GM21717 (cell line): ENCODE data around the gene MYBPH.

Experiments
- ATAC-seq: cut with Tn5 transposase; IDR thresholded peaks from one replicate; pipeline ENCODE4 v1.9.1; 2021; ENCODE audit warnings: mild to moderate bottlenecking, moderate library complexity; ENCODE audit not compliant: unreplicated experiment

The MYBPH gene, protein sequence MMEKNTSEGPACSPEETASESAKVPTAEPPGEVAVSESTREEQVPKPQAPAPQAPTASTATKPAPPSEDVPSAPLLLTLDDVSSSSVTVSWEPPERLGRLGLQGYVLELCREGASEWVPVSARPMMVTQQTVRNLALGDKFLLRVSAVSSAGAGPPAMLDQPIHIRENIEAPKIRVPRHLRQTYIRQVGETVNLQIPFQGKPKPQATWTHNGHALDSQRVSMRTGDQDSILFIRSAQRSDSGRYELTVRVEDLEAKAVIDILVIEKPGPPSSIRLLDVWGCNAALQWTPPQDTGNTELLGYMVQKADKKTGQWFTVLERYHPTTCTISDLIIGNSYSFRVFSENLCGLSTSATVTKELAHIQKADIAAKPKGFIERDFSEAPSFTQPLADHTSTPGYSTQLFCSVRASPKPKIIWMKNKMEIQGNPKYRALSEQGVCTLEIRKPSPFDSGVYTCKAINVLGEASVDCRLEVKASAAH

DNA sequence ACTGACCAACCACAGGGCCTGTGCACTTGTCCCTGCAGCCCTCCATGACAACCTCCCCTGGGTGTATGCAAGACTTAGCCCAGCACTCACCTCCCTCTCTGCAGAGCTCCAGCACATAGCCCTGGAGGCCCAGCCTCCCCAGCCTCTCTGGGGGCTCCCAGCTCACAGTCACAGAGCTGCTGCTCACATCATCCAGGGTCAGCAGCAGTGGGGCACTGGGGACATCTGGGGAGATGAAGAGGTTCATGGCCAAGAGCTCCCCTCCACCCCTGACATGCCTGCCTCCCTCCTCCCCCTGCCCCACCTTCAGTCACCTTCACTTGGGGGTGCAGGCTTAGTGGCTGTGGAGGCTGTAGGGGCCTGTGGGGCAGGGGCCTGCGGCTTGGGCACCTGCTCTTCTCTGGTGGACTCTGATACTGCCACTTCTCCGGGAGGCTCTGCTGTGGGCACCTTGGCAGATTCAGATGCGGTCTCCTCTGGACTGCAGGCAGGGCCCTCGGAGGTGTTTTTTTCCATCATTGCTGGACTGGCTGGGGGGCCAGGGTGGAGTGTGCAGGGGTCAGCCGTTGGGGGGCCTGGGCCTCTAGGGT is at the start of gene MYBPH:
TSS of gene MYBPH (minus strand) at position 590 of the 590 bp plus-strand sequence. CDS start at position 519, 71 bp downstream.
- ATAC-seq: no peak

DNA sequence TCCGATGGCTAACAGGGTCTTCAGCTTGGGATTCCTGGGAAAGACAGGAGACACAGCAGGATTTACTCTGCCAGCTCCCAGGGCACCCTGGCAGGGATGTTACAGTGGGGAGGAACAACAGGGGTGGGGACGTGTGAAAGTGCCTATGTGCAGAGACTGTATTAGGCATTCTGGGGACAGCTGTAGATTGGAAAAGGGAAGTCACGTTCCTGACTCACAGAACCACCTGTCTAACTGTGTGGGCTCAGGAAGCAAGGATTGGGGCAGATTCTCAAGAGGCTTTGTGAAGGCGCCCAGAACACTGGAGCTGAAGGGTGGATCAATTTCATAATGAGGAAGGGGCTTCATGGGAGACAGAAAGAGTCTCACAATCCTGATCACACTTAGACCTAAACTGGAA is 49.4 kb upstream of the MYBPH start:
- no peak for ATAC-seq

DNA sequence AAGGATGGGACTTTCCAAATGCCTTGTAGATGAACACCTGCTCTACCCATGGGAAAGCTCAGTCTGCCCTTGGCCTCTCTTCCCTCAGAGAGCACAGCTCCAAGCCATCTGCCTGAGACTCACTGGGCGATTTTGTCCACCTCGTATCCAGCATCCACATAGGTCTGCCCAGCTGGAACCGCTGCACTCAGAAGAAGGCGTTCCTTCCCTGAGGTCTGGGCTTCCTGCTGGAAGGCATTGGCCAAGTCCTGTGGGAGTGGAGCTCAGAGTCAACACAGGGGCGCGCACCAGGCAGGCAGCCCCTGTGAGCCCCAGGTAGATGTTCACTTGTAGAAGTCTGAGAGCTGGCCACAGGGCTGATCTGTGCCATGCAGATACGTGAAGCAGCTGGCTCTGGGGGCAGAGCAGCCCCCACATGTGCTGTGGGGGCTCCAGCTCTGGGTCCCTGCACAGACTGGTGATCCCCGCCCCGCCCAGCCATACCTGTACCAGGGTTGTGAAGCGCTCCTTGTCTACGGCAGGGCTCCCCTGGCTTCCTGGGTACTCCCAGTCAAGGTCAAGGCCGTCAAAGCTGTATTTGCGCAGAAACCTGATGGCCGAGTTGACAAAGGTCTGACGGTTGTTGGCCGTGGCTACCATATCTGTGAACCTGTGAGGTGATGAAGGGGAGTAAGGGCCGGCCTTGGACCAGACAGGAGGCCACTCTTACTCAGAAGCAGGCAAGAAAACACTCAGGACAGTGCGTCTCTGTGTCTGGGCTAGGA is 47.6 kb upstream of the MYBPH start:
- no peak for ATAC-seq

DNA sequence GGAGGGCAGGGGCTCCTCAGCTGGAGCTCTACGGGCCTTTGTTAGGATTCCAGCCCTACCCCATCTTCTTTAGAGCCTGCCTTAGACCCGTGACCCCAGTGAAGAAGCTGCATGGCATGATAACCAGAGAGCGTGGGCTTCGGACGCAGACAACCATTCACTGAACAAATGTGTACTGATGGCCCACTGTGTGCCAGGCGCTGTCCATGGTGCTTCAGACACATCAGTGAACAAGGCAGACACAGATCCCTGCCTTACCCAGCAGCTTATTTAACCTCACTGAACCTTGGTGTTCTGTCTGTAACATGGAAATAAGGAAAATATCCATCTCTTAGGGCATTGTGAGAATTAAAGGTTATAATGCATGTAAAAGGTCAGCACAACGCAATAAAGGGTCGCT is 44.3 kb upstream of the MYBPH start:
- no peak for ATAC-seq

DNA sequence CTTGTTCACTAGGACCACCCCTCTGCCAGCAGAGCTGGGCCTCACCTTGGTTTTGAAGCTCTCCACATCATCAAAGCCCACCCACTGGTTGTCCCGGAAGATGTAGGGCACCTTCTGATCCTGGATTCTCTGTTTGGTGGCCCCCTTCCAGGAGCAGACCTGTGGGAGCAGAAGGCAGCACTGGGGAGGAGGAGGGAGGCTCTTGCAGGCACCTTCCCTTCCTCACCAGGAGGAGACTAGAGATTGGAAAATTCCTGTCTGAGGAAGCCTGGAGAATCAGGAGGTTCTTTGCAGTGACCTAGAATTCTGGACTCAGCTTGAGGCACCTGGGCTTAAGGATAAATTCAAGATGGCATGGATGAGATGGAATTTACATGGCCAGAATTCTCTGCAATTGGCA is 43.5 kb upstream of the MYBPH start:
- no peak for ATAC-seq

DNA sequence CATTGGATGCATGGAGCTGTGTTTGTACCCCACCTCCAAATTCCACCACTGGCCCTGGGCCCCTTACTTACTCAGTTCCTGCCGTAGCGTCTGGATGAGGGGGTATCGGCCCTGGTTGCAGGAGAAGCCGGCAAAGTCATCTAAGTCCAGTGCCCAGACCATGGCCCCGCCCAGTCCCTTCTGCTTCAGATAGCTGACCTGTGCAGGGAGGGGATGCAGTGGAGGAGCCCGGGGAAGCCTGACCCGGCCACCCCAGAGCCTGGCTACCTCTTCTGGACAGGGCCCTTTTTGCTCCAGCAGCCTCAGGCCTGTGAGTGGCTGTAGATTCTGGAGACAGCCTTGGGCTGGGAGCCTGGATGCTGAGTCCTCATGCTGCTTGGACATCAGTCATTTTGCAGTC is 42.0 kb upstream of the MYBPH start:
- ATAC-seq: no peak

DNA sequence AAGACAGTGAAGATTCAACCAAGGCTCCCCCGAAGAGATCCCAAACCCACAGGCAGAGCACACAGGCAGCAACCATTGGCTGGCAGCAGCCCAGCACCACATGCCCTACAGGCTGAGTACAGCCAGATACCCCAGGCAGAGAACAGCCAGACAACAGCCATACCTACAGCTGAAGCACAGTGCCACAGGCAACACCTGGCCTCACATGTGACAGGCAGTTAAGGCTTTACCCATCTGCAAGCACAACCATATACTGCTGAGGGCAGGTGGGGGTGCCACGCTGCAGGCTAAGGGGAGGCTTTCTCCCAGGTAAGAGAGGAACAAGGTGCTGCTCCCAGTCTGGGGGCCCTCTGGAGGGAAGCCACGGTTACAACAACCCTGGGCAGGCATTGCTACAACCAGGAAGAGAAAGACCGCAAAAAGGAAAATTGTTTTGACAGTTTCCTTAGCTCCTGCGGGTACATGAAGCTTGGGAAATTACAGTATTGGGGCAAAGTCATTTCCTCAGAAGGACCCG is 41.6 kb upstream of the MYBPH start:
- no peak for ATAC-seq

DNA sequence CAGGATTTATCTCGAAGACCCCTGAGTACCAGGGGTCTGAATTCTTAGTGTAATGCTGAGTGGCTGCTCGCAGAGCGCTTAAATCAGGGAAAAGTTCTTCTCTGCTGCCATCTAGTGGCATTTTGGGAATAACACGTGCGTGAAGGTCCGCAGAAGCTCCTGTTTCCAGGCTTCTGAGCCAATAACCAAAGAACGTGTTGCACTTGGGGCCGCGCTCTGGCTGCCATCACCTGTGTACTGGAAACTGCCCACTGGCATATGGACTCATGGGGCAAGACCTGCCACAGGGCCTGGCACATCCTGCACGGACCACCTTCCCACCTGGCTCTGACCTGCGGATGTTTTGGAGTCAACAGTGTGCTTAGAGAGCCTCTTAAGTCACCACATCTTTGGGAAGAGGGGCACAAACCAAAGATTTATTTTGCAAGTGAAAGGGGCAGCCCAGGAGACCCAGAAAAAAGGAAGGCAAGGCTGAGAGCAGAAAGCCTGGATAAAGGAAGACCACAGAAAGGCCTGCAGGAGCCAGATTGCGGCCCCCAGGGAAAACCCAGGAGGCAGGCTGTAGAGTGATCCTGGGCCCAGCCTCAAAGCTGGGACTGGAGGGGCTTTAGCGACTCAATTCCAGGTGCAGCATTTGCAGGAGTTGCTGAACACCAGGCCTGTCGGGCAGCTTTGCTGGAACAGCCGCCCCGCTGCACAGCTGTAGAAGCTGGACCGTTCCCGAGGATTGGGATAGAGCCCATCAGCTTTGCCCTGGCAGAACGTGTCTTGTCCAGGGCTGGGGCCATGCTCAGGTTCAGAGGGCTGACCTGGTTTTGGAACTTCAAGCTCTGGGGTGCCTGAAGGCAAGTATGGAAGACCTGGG is 40.9 kb upstream of the MYBPH start:
- no peak for ATAC-seq

DNA sequence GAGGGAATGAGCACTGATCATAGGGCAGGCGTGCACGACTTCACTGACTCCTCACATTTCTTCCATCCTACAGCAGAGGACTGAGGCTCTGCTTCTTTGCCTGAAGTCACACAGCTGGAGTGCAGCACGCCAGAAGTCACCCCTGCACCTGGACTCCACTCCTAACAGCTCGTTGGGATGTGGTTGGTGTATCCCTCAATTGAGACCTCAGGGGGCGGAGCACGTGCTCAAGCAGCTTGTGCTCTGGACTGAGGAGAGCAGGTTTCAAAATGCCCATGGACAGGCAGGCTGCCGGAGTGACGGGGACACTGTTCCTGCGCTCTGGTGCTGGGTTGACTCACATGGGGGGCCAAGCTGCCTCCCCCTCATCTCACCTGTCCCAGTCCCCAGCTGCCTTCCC is 39.9 kb upstream of the MYBPH start:
- no peak for ATAC-seq

DNA sequence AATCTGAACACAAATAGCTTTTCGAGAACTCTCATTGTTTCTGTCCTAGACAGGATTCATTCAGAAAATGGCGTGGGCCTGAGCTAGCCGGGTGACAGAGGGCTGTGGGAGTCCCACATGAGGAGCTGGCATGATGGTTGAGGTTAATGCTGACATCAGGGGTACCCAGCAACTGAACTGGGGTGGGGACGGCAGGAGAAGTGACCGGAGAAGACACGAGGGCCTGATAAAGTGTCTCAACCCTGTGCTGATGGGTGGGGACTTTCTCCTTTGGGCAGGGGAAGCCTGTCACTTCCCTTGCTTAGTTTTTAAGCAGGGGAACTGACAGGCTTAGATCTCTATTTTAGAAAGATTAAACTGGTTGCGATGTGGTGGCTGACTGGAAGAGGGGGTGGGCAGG is 39.2 kb upstream of the MYBPH start:
- ATAC-seq: no peak

DNA sequence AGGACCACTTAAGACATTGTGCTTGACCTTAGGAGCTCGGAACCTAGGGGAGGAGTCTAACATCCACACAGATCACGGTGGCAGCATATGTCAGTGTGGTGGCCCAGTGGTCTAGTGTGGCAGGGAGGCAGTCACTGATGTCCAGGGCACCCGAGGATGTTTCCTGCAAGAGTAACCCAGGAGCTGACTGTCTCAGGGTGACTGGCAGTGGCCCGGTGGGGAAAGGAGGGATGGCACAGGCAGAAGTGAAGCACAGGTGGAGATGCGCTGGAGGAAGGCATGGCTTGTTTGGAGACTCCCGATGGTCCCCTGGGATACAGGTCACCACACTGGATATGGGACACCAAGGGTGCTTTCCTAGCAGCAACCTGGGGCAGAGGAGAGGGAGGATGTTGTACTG is 37.5 kb upstream of the MYBPH start:
- no peak for ATAC-seq

DNA sequence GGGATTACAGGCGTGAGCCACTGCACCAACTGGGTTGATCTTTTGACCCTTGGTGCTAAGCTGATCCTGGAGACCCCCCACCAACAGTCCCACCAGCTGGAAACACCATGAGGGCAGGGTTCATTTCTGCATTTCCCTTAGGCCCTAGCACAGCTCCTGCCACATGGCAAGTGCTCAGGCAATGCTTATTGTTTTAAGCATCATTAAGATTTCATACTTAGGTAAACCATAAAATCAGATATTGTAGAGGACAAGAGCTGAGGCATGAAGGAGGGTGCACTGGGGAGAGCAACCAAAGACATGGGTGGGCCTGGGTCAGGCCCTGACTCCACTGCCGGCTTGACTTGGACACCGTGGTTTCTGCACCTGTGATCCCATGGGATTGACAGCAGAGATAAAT is 36.2 kb upstream of the MYBPH start:
- no peak for ATAC-seq

DNA sequence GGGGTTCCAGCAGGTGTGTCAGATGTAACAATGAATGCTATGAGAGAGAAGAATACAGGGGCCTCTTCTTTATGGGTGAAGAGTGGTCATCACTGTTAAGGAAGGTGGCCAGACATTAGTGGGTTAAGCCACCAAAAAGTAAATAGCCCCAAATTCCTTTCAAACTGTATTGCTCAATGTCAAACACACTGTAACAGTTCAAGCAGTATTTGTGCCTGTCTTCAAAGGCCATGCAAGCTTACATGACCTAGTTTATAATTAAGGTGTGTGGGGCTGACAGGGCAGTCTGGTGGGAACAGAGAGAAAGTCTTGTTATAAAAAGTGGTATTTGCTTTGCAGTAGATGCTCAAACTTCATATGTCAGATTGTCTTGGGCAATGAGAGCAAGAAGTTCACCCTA is 35.4 kb upstream of the MYBPH start:
- ATAC-seq: no peak

DNA sequence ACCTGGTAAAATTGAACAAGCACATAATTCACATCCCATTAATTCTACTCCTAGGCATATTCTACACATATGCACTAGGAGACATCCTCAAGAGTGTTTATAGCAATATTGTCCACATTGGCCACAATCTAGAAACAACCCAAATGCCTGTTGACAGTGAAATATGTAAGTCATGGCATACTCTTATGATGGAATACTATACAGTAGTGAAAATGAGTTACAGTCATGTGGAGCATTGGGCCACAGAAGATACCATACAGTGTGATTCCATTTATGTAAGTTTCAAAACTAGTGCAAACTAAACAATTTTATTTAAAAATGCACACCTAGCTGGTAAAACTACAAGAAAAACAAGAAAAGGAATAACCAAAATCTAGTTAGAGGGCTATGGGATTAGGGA is 34.7 kb upstream of the MYBPH start:
- no peak for ATAC-seq

DNA sequence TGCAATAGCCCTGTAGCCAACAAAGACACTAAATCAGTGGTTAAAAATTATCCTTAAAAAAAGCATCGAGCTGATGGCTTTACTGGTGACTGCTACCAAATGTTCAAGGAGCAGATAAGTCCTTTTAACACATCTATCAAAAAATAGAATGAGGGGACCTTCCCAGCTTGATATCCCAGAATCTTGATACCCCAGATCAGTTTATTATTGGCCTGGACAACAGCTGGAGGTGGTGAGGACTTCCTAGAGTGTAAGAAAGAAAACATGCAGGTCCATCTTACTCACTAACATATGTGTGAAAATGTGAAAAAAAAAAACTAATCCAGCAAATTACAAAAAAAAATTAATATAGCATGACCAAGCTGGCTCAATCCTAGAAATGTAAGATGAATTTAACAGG is 32.6 kb upstream of the MYBPH start:
- ATAC-seq: no peak

DNA sequence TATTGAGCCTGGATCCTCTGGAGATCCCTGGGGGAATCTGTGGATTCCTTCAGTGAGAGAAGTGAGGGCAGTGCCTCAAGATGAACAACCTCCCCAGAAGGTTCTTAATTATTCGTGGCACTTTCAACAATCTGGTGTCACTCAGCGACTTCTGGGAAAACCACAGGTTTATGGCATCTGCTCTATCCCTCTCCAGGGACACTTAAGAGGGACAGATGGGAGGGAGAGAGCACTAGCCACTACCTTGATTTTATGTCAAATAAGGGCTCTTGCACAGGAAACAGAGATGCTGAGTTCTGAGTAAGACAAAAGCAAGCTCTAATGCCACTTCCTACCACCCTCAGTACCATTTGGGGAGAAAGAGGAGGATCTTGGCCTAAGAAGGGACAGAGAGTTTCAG is 32.1 kb upstream of the MYBPH start:
- ATAC-seq: no peak

DNA sequence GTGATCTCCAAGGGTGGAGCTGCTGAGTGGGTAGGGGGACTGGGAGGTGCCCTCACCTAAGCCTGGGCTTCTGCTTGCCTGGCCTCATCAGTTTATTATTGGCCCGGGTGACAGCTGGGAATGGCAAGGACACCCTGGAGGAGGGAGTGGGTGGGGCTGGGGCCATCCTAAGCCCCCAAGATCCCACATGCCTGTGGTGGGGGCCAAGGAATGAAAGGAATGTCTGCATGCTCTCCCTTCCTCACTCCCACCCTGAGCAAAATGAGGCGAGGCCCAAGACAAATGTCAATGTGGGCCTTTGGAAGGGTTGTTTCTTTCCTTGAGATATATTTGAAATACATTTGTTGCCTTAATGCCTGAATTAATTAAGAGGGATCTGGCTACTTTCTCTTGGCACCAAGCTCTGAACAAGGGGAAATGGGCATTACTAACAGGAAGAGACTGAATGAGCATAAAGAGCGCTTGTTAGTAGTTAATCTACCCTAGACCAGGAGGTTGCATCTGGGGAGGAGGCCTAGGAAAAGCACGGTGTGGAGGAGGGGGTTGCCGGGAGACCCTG is 30.6 kb upstream of the MYBPH start:
- no peak for ATAC-seq

DNA sequence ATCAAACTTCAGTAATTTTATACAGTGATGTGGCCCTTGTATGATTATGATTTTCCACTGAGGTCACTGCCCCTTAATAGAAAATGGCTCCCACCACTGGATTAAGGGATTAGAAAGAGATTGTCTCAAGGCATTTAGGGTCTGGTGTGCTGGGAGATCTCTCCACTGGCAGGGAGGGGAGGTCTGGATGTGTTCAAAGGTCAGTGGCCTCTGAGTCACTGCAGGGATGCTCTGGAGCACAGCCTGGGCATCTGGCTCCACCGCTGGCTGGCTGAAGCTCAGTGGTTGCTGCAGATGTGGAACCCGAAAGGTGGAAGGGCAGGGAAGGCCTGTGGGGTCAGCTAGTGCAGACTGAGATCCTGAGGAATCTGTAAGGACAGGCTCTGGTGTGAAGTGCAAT is 29.1 kb upstream of the MYBPH start:
- no peak for ATAC-seq

DNA sequence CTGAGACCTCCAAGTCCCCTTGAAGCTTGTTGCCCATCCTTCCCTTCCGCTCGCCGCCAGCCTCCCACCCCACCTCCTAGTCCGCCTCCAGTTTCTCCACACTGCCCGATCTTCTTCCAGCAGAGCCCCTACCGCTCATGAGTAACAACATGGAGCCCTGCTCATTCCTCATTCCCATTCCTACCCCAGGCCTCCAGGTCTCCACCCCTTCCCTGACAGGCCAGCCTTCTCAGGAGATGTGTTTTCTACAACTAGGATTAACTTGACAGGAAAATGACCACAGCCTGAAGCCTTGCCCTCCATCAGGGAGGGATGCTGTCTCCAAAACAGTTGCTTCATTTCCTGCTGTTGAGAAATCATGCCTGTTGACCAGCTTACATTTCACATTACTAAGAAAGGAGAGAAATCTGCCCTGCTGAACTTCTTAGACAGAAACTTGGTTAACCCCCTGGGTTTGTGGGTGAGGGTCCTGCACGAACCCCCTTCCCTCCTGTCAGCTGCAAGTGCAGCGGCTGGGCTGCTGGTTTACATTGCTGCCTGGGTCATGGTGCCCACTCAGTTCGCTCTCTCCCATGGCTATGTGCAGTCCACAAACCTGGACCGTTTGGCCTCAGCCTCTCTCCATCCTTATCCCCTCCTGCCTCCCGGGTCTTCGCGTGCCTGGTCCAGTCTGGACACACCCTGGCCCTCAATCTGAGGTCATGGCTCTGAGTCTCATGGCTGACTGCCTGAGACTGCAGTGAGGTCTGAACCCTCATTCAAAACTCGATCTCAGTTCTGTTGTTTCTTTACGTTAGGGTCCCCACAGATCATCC is 27.0 kb upstream of the MYBPH start:
- ATAC-seq: no peak
